Measurements from ENCODE around the gene TMED6. TPM values are rescaled to one million over a fixed set of nuclear protein-coding genes. Genes with fewer than 3 reads are reported as not detected.

Gene TMED6
- total RNA-seq, 1 experiment from 2014 or later, result 0.91 TPM

DNA sequence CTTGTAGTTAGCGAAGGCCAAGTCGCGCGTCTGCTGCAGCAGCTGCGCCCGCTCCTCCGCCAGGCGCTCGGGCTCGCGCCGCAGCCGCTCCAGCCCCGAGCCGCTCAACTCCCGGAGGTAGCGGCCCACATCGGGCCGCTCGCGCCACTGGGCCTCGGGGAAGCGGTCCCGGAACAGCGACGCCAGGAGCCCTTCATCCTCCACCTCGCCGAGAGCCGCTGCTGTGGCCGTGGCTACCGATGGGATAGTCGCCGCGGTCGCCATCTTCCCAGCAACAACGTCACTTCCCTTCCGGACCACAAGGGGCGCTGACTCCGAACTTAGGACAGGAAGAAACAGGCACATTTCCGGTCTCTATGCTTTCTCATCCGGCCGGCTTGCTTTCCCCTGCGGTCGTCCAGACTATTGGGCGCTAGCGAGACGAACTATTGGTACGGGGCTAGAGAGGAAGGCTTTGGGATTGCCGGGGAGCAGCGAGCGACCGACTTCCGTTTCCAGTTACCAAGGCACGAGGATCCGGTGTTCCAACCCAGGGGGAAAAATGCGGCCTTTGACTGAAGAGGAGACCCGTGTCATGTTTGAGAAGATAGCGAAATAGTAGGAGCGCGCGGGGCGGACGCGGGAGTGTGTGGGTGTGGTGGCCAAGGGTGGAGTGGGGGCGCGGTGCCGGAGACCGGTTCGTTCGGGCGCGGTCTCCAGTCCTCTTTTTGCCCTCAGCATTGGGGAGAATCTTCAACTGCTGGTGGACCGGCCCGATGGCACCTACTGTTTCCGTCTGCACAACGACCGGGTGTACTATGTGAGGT is 12.1 kb downstream of the TMED6 start, which contains the start of the genes COG8 and NIP7:
TSS of gene COG8 (minus strand) at position 276 of the 806 bp plus-strand sequence. CDS start at position 264, 12 bp downstream.
TSS of gene NIP7 (plus strand) at position 484 of the 806 bp plus-strand sequence. CDS start at position 542, 58 bp downstream.
- H4K20me1 ChIP-seq (ENCODE audit: insufficient read depth), result no peaks in the 10 kb centered on the region; the same call in 1 of the 2 replicates
- CTCF ChIA-PET, result no interaction called here
- peaks cover 69% of the 10 kb centered on the region for H3K79me2 ChIP-seq (ENCODE audit: insufficient read depth, low read length)
- H3K4me2 ChIP-seq (ENCODE audit: low read length), result peak within 1 kb of the TSS; percentile 91
- peak; percentile 96 for ATAC-seq
- H3K36me3 ChIP-seq (ENCODE audit: control insufficient read depth in 1 of 2, insufficient read depth in 2 of 2, low read length in 2 of 2), result peaks cover 13 to 45% of the 10 kb centered on the region in 2 experiments; a peak in 3 of 4 replicates
- intact Hi-C loops (cut with micrococcal nuclease), result no loop called here
- peak; percentile 97 for DNase-seq (ENCODE audit: low read depth, low spot score)
- H3K27ac ChIP-seq (ENCODE audit: low read depth, low read length), result peak within 1 kb of the TSS; percentile 90
- POLR2A ChIA-PET, result interaction anchor here (0.6 to 1.3 kb wide), 2 partner anchors 9 to 188 kb away, joined by 3 read pairs; partner anchors contain the start of gene PDF
- RAD21 ChIA-PET (ENCODE audit: low non-redundant PET in 1 of 2, low total read pairs in 2 of 2, uncharacterized antibody in 2 of 2, unreplicated experiment in 2 of 2), result no interaction called here
- peaks cover 11 to 27% of the 10 kb centered on the region in 2 experiments for H3K4me1 ChIP-seq (ENCODE audit: control insufficient read depth in 1 of 2, insufficient read depth in 2 of 2, low read length in 2 of 2)
- H2AFZ ChIP-seq (ENCODE audit: low read depth, low read length, poor library complexity, severe bottlenecking), result no peak within 1 kb of the TSS
- peak within 1 kb of the TSS; percentile 96 for H3K9ac ChIP-seq (ENCODE audit: low read length)
- peak within 1 kb of the TSS; percentile 71 to 94 for H3K4me3 ChIP-seq (replicated peaks in 1 of 2; ENCODE audit: low read depth in 1 of 2, low read length in 2 of 2)
- no peaks in the 10 kb centered on the region for H3K27me3 ChIP-seq (ENCODE audit: insufficient read depth, low read length)
- no peaks in the 10 kb centered on the region for H3K9me3 ChIP-seq (ENCODE audit: control insufficient read depth in 1 of 2, insufficient read depth in 1 of 2, low read depth in 1 of 2, low read length in 2 of 2)
- no TSS peak for BruUV-seq (replicated peaks)
- no peaks in the 10 kb centered on the region for H3K9me2 ChIP-seq (ENCODE audit: insufficient read depth)
- TF ChIP-seq POLR2A (IDR thresholded peaks at IDR 0.05; ENCODE audit: borderline replicate concordance, extremely low read depth, insufficient read depth, insufficient read length) (peak; percentile 61), POLR2AphosphoS5 (IDR thresholded peaks at IDR 0.05; ENCODE audit: low read depth, low read length) (peak; percentile 83), CEBPB (IDR thresholded peaks at IDR 0.05; ENCODE audit: low read depth) (no peak), SIN3A (IDR thresholded peaks at IDR 0.05; ENCODE audit: low read depth) (peak; percentile 93), SP1 (IDR thresholded peaks at IDR 0.05; ENCODE audit: low read depth) (peak; percentile 56; the same call in 1 of the 2 replicates), ZFX (IDR thresholded peaks at IDR 0.05) (peak; percentile 57; the same call in 1 of the 2 replicates), RAD21 (IDR thresholded peaks at IDR 0.05; ENCODE audit: low read depth) (no peak), FOSL1 (IDR thresholded peaks at IDR 0.05; ENCODE audit: low read depth) (no peak), EZH2 (IDR thresholded peaks at IDR 0.05) (no peak), ZNF274 (IDR thresholded peaks at IDR 0.05; ENCODE audit: low read depth, low read length) (no peak), CBX3 (IDR thresholded peaks at IDR 0.05; ENCODE audit: low read depth) (peak; percentile 83), ELF1 (IDR thresholded peaks at IDR 0.05; ENCODE audit: borderline replicate concordance, low read depth) (peak; percentile 74), TCF7L2 (IDR thresholded peaks at IDR 0.05; ENCODE audit: borderline replicate concordance, extremely low read depth, insufficient read depth, insufficient read length) (no peak)
- TF ChIP-seq, protein P1, sequence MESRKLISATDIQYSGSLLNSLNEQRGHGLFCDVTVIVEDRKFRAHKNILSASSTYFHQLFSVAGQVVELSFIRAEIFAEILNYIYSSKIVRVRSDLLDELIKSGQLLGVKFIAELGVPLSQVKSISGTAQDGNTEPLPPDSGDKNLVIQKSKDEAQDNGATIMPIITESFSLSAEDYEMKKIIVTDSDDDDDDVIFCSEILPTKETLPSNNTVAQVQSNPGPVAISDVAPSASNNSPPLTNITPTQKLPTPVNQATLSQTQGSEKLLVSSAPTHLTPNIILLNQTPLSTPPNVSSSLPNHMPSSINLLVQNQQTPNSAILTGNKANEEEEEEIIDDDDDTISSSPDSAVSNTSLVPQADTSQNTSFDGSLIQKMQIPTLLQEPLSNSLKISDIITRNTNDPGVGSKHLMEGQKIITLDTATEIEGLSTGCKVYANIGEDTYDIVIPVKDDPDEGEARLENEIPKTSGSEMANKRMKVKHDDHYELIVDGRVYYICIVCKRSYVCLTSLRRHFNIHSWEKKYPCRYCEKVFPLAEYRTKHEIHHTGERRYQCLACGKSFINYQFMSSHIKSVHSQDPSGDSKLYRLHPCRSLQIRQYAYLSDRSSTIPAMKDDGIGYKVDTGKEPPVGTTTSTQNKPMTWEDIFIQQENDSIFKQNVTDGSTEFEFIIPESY (IDR thresholded peaks at IDR 0.05; ENCODE audit: extremely low read depth, insufficient replicate concordance, low read length), result peak; percentile 10
- TF ChIP-seq, protein P2, sequence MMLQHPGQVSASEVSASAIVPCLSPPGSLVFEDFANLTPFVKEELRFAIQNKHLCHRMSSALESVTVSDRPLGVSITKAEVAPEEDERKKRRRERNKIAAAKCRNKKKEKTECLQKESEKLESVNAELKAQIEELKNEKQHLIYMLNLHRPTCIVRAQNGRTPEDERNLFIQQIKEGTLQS (IDR thresholded peaks at IDR 0.05), result no peak
- TF ChIP-seq, protein P3, sequence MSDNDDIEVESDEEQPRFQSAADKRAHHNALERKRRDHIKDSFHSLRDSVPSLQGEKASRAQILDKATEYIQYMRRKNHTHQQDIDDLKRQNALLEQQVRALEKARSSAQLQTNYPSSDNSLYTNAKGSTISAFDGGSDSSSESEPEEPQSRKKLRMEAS (IDR thresholded peaks at IDR 0.05), result peak; percentile 97
- TF ChIP-seq, protein P4, sequence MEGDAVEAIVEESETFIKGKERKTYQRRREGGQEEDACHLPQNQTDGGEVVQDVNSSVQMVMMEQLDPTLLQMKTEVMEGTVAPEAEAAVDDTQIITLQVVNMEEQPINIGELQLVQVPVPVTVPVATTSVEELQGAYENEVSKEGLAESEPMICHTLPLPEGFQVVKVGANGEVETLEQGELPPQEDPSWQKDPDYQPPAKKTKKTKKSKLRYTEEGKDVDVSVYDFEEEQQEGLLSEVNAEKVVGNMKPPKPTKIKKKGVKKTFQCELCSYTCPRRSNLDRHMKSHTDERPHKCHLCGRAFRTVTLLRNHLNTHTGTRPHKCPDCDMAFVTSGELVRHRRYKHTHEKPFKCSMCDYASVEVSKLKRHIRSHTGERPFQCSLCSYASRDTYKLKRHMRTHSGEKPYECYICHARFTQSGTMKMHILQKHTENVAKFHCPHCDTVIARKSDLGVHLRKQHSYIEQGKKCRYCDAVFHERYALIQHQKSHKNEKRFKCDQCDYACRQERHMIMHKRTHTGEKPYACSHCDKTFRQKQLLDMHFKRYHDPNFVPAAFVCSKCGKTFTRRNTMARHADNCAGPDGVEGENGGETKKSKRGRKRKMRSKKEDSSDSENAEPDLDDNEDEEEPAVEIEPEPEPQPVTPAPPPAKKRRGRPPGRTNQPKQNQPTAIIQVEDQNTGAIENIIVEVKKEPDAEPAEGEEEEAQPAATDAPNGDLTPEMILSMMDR (IDR thresholded peaks at IDR 0.05 in 2 of 3, conservative IDR thresholded peaks at IDR 0.05 in 1 of 3; ENCODE audit: borderline replicate concordance in 1 of 3, insufficient read depth in 1 of 3, low read depth in 2 of 3, low read length in 2 of 3), result peak; percentile 46 to 76 (median 66); a peak in 5 of 6 replicates
- TF ChIP-seq, protein P5, sequence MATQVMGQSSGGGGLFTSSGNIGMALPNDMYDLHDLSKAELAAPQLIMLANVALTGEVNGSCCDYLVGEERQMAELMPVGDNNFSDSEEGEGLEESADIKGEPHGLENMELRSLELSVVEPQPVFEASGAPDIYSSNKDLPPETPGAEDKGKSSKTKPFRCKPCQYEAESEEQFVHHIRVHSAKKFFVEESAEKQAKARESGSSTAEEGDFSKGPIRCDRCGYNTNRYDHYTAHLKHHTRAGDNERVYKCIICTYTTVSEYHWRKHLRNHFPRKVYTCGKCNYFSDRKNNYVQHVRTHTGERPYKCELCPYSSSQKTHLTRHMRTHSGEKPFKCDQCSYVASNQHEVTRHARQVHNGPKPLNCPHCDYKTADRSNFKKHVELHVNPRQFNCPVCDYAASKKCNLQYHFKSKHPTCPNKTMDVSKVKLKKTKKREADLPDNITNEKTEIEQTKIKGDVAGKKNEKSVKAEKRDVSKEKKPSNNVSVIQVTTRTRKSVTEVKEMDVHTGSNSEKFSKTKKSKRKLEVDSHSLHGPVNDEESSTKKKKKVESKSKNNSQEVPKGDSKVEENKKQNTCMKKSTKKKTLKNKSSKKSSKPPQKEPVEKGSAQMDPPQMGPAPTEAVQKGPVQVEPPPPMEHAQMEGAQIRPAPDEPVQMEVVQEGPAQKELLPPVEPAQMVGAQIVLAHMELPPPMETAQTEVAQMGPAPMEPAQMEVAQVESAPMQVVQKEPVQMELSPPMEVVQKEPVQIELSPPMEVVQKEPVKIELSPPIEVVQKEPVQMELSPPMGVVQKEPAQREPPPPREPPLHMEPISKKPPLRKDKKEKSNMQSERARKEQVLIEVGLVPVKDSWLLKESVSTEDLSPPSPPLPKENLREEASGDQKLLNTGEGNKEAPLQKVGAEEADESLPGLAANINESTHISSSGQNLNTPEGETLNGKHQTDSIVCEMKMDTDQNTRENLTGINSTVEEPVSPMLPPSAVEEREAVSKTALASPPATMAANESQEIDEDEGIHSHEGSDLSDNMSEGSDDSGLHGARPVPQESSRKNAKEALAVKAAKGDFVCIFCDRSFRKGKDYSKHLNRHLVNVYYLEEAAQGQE (IDR thresholded peaks at IDR 0.05; ENCODE audit: low read depth), result no peak
